GM08714 (cell line): Measurements from ENCODE around the gene MRPL58.
A peak's percentile ranks its signal among the peaks of the same experiment; 100 is the strongest.
"Not testable (repeated sequence)": the region's sequence is repeated elsewhere in the genome, so short reads cannot be mapped to it uniquely, and the experiment has no call there.

ENCODE experiments used
- H3K4me3 ChIP-seq: fragments of 200-500 bp; sonication (Bioruptor generic); 2 replicates; pipeline ENCODE4 v1.5.1; 2014; ENCODE audit warnings: mild to moderate bottlenecking, low read length, inconsistent platforms
- ZNF274 ChIP-seq: IDR thresholded peaks from 2 replicates; pipeline ENCODE4 v1.6.1; 2012; ENCODE audit warnings: mild to moderate bottlenecking, low read depth, low read length

Gene MRPL58

GRCh38 chr17:75001915-75002843 lies 10.3 kb upstream of the MRPL58 start:
- TF ChIP-seq ZNF274: no peak

GRCh38 chr17:75003070-75003956 lies 9.2 kb upstream of the MRPL58 start:
- H3K4me3 ChIP-seq: no peak overlapping the region
- no peak for TF ChIP-seq ZNF274

More at GRCh38 chr17:75001915-75002843, 10.3 kb upstream of the MRPL58 start:
- no peak overlapping the region for H3K4me3 ChIP-seq

- no peak for TF ChIP-seq ZNF274
- no peak overlapping the region for H3K4me3 ChIP-seq
Observed at GRCh38 chr17:75003957-75004355, 8.5 kb upstream of the MRPL58 start.

GRCh38 chr17:75004371-75004770 lies 8.1 kb upstream of the MRPL58 start:
- TF ChIP-seq ZNF274: no peak
- H3K4me3 ChIP-seq: no peak overlapping the region

GRCh38 chr17:75005291-75005690 lies 7.2 kb upstream of the MRPL58 start:
- TF ChIP-seq ZNF274: no peak
- H3K4me3 ChIP-seq: no peak overlapping the region

- H3K4me3 ChIP-seq: not testable (repeated sequence)
Observed at GRCh38 chr17:75006084-75006483, 6.4 kb upstream of the MRPL58 start.

GRCh38 chr17:75006653-75007052 lies 5.8 kb upstream of the MRPL58 start:
- no peak overlapping the region for H3K4me3 ChIP-seq
- TF ChIP-seq ZNF274: no peak

GRCh38 chr17:75008373-75008772 lies 4.1 kb upstream of the MRPL58 start:
- no peak overlapping the region for H3K4me3 ChIP-seq
- TF ChIP-seq ZNF274: no peak

- TF ChIP-seq ZNF274: no peak
- no peak overlapping the region for H3K4me3 ChIP-seq
Observed at GRCh38 chr17:75009139-75009724, 3.2 kb upstream of the MRPL58 start.

- TF ChIP-seq ZNF274: no peak
- H3K4me3 ChIP-seq: no peak overlapping the region
Observed at GRCh38 chr17:75010683-75011400, 1.6 kb upstream of the MRPL58 start.

GRCh38 chr17:75011401-75012095 lies 922 bp upstream of the MRPL58 start:
- H3K4me3 ChIP-seq: peak overlapping the region; percentile 99; the same call in 1 of the 2 replicates
- TF ChIP-seq ZNF274: no peak

- peak overlapping the region; percentile 99; the same call in 1 of the 2 replicates for H3K4me3 ChIP-seq
- TF ChIP-seq ZNF274: no peak
Observed at GRCh38 chr17:75012096-75012345, 449 bp upstream of the MRPL58 start.

- no peak for TF ChIP-seq ZNF274
Observed at GRCh38 chr17:75013092-75013559, 656 bp downstream of the MRPL58 start.

More at GRCh38 chr17:75013092-75013559, 656 bp downstream of the MRPL58 start:
- H3K4me3 ChIP-seq: peak overlapping the region; percentile 99
